Measurements from ENCODE around the gene SREBF2. TPM values are rescaled to one million over a fixed set of nuclear protein-coding genes. Genes with fewer than 3 reads are reported as not detected.

The SREBF2 gene
- total and polyA plus RNA-seq, 9 of the 15 experiments (the other 6 are each of a cell fraction or from before 2014, with no cell fraction given): 1.1 to 84.2 (median 26.9) TPM

DNA sequence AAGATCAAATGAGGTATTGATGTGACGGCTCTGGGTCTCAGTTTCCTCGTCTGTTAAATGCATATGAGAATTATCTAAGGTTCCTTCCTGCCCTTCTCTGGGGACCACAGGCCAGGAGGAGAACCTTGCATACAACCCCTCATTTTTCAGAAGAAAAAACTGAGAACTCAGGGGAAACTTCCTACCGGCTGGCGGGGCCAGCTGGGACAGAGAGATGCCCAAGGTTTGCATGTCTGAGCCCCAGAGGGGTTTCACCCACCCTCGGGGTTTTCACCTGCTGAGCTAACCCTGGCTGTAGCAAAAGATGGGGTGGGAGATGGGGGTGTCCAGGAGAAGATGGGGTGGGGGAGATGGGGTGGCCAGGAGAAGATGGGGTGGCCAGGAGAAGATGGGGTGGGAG, 89.4 kb downstream of the SREBF2 start:
- H3K27me3 ChIP-seq (ENCODE audit: control insufficient read depth in 2 of 2, insufficient read depth in 2 of 2, low read length in 2 of 2): no peaks in the 10 kb centered on the region
- ChIA-PET POLR2A (interaction anchor here (1.8 kb wide), 1 partner anchor 15 kb away, joined by 4 read pairs; no protein-coding TSS in a partner anchor), CTCF (ENCODE audit: low intra/inter-chr PET ratio) (no interaction called here)
- in situ Hi-C loops (cut with MboI): no loop called here
- H3K9me3 ChIP-seq (replicated peaks; ENCODE audit: control insufficient read depth, insufficient read depth, low read depth, low read length): no peaks in the 10 kb centered on the region
- BruUV-seq (replicated peaks): no TSS peak
- ATAC-seq (no peak), DNase-seq (ENCODE audit: extremely low read depth in 1 of 4, low spot score in 3 of 4) (no peak), FAIRE-seq (no peak)
- no peak overlapping the region for H3K27ac ChIP-seq (ENCODE audit: extremely low read depth, low read depth, low read length)
- no peaks in the 10 kb centered on the region for H3K79me2 ChIP-seq (ENCODE audit: control insufficient read depth, insufficient read depth, low read length)
- no peak overlapping the region for H3K4me3 ChIP-seq
- H4K20me1 ChIP-seq (replicated peaks; ENCODE audit: control insufficient read depth, insufficient read depth, low read length): no peaks in the 10 kb centered on the region
- H2AFZ ChIP-seq (ENCODE audit: low read depth, low read length): no peak overlapping the region
- H3K4me1 ChIP-seq (replicated peaks in 1 of 2; ENCODE audit: control insufficient read depth in 2 of 2, insufficient read depth in 2 of 2, low read length in 2 of 2): peaks cover 4 to 50% of the 10 kb centered on the region in 2 experiments; a peak in 3 of 5 replicates
- H3K36me3 ChIP-seq (ENCODE audit: control insufficient read depth, insufficient read depth, low read length): no peaks in the 10 kb centered on the region
- H3K9me1 ChIP-seq (ENCODE audit: control insufficient read depth, insufficient read depth, low read length): no peaks in the 10 kb centered on the region
- no peak overlapping the region for H3K4me2 ChIP-seq (ENCODE audit: insufficient read depth, low read length)
- no peak overlapping the region for H3K9ac ChIP-seq (ENCODE audit: insufficient read depth in 1 of 2, low read depth in 2 of 2, low read length in 2 of 2)
- intact Hi-C loops (cut with micrococcal nuclease): no loop called here
- 63% methylated on average over 2 of the region's 5 CpGs for WGBS (ENCODE audit: insufficient coverage, low coverage, missing lambda C conversion rate)
- TF ChIP-seq KAT2B (IDR thresholded peaks at IDR 0.05; ENCODE audit: low read depth, low read length) (no peak), POLR2B (IDR thresholded peaks at IDR 0.05; ENCODE audit: low read depth, partially characterized antibody) (no peak), SNIP1 (IDR thresholded peaks at IDR 0.05; ENCODE audit: low read depth) (no peak), YY1 (IDR thresholded peaks at IDR 0.05; ENCODE audit: borderline replicate concordance in 1 of 3, control insufficient read depth in 1 of 3, extremely low read depth in 1 of 3, insufficient read depth in 3 of 3, insufficient read length in 1 of 3, insufficient replicate concordance in 2 of 3, low read depth in 1 of 3, low read length in 2 of 3) (no peak)
- TF ChIP-seq, protein P1, sequence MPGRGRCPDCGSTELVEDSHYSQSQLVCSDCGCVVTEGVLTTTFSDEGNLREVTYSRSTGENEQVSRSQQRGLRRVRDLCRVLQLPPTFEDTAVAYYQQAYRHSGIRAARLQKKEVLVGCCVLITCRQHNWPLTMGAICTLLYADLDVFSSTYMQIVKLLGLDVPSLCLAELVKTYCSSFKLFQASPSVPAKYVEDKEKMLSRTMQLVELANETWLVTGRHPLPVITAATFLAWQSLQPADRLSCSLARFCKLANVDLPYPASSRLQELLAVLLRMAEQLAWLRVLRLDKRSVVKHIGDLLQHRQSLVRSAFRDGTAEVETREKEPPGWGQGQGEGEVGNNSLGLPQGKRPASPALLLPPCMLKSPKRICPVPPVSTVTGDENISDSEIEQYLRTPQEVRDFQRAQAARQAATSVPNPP (IDR thresholded peaks at IDR 0.05; ENCODE audit: borderline replicate concordance, insufficient read depth, insufficient read length): no peak
- TF ChIP-seq, protein P2, sequence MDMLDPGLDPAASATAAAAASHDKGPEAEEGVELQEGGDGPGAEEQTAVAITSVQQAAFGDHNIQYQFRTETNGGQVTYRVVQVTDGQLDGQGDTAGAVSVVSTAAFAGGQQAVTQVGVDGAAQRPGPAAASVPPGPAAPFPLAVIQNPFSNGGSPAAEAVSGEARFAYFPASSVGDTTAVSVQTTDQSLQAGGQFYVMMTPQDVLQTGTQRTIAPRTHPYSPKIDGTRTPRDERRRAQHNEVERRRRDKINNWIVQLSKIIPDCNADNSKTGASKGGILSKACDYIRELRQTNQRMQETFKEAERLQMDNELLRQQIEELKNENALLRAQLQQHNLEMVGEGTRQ (CRISPR knock-in tag; IDR thresholded peaks at IDR 0.05): no peak
- TF ChIP-seq, protein P3, sequence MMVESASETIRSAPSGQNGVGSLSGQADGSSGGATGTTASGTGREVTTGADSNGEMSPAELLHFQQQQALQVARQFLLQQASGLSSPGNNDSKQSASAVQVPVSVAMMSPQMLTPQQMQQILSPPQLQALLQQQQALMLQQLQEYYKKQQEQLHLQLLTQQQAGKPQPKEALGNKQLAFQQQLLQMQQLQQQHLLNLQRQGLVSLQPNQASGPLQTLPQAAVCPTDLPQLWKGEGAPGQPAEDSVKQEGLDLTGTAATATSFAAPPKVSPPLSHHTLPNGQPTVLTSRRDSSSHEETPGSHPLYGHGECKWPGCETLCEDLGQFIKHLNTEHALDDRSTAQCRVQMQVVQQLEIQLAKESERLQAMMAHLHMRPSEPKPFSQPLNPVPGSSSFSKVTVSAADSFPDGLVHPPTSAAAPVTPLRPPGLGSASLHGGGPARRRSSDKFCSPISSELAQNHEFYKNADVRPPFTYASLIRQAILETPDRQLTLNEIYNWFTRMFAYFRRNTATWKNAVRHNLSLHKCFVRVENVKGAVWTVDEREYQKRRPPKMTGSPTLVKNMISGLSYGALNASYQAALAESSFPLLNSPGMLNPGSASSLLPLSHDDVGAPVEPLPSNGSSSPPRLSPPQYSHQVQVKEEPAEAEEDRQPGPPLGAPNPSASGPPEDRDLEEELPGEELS (CRISPR knock-in tag; IDR thresholded peaks at IDR 0.05; ENCODE audit: borderline replicate concordance): no peak
- TF ChIP-seq, protein P4, sequence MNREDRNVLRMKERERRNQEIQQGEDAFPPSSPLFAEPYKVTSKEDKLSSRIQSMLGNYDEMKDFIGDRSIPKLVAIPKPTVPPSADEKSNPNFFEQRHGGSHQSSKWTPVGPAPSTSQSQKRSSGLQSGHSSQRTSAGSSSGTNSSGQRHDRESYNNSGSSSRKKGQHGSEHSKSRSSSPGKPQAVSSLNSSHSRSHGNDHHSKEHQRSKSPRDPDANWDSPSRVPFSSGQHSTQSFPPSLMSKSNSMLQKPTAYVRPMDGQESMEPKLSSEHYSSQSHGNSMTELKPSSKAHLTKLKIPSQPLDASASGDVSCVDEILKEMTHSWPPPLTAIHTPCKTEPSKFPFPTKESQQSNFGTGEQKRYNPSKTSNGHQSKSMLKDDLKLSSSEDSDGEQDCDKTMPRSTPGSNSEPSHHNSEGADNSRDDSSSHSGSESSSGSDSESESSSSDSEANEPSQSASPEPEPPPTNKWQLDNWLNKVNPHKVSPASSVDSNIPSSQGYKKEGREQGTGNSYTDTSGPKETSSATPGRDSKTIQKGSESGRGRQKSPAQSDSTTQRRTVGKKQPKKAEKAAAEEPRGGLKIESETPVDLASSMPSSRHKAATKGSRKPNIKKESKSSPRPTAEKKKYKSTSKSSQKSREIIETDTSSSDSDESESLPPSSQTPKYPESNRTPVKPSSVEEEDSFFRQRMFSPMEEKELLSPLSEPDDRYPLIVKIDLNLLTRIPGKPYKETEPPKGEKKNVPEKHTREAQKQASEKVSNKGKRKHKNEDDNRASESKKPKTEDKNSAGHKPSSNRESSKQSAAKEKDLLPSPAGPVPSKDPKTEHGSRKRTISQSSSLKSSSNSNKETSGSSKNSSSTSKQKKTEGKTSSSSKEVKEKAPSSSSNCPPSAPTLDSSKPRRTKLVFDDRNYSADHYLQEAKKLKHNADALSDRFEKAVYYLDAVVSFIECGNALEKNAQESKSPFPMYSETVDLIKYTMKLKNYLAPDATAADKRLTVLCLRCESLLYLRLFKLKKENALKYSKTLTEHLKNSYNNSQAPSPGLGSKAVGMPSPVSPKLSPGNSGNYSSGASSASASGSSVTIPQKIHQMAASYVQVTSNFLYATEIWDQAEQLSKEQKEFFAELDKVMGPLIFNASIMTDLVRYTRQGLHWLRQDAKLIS (CRISPR knock-in tag; IDR thresholded peaks at IDR 0.05): no peak
- TF ChIP-seq, protein P5, sequence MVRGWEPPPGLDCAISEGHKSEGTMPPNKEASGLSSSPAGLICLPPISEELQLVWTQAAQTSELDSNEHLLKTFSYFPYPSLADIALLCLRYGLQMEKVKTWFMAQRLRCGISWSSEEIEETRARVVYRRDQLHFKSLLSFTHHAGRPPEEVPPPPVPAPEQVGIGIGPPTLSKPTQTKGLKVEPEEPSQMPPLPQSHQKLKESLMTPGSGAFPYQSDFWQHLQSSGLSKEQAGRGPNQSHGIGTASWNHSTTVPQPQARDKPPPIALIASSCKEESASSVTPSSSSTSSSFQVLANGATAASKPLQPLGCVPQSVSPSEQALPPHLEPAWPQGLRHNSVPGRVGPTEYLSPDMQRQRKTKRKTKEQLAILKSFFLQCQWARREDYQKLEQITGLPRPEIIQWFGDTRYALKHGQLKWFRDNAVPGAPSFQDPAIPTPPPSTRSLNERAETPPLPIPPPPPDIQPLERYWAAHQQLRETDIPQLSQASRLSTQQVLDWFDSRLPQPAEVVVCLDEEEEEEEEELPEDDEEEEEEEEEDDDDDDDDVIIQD (CRISPR knock-in tag; IDR thresholded peaks at IDR 0.05): no peak
